Measurements from ENCODE around the gene ZFYVE9.

DNA sequence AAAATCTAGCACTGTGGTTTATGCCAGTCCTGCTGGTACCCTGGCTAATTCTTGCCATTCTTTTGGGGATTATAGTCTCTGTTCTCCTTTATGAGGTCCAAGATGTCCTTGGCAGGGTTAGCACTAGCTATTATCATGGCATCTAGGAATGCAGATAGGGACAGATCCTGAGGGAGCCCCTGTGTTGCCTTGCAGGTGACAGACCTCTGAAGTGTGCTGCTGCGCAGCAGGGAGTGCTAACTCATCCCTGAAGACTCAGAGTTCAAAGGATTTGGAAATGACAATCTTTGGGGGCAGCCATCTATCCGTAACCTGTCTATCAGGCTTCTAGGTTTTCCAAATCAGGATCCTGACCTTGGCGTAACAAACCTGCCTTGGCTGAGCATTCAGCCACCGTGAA lies 16.3 kb downstream of the ZFYVE9 start:
- TF ChIP-seq CTCF (IDR thresholded peaks at IDR 0.05) = no peak
- TF ChIP-seq, protein P1, sequence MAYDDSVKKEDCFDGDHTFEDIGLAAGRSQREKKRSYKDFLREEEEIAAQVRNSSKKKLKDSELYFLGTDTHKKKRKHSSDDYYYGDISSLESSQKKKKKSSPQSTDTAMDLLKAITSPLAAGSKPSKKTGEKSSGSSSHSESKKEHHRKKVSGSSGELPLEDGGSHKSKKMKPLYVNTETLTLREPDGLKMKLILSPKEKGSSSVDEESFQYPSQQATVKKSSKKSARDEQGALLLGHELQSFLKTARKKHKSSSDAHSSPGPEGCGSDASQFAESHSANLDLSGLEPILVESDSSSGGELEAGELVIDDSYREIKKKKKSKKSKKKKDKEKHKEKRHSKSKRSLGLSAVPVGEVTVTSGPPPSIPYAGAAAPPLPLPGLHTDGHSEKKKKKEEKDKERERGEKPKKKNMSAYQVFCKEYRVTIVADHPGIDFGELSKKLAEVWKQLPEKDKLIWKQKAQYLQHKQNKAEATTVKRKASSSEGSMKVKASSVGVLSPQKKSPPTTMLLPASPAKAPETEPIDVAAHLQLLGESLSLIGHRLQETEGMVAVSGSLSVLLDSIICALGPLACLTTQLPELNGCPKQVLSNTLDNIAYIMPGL (CRISPR knock-in tag; IDR thresholded peaks at IDR 0.05) = no peak
- no peak for TF ChIP-seq ETV6 (CRISPR knock-in tag; IDR thresholded peaks at IDR 0.05)
- TF ChIP-seq GABPB1 (CRISPR knock-in tag; IDR thresholded peaks at IDR 0.05) = no peak
- TF ChIP-seq JUN (CRISPR knock-in tag; IDR thresholded peaks at IDR 0.05) = no peak
- TF ChIP-seq, protein P2, sequence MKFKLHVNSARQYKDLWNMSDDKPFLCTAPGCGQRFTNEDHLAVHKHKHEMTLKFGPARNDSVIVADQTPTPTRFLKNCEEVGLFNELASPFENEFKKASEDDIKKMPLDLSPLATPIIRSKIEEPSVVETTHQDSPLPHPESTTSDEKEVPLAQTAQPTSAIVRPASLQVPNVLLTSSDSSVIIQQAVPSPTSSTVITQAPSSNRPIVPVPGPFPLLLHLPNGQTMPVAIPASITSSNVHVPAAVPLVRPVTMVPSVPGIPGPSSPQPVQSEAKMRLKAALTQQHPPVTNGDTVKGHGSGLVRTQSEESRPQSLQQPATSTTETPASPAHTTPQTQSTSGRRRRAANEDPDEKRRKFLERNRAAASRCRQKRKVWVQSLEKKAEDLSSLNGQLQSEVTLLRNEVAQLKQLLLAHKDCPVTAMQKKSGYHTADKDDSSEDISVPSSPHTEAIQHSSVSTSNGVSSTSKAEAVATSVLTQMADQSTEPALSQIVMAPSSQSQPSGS (CRISPR knock-in tag; IDR thresholded peaks at IDR 0.05; ENCODE audit: borderline replicate concordance, low read depth) = no peak
- TF ChIP-seq ZNF263 (CRISPR knock-in tag; IDR thresholded peaks at IDR 0.05; ENCODE audit: low read depth) = no peak
- no peak for TF ChIP-seq SMAD4 (CRISPR knock-in tag; IDR thresholded peaks at IDR 0.05)

All from WTC11 (cell line).